Heart right ventricle (tissue), 16 donors: ENCODE measurements around the gene PC. TPM values are rescaled to one million over a fixed set of nuclear protein-coding genes. Genes with fewer than 3 reads are reported as not detected.
A peak's percentile ranks its signal among the peaks of the same experiment; 100 is the strongest.

Experiments
- ATAC-seq, 8 donors: fragments of 200-7000 bp; cut with Tn5 transposase; one replicate each; pipeline ENCODE4 v1.9.1; 2020; ENCODE audit warnings: mild to moderate bottlenecking in 8 of 8, moderate library complexity in 8 of 8, moderate number of reproducible peaks in 1 of 8
- DNase-seq, 2 donors: peaks; one replicate each; pipeline ENCODE4 v3.0.0-alpha.2; 2020
- H3K27ac ChIP-seq, 10 donors: fragments of 200-600 bp; sonication (generic) in 2 of 10; one replicate each; pipeline versions ENCODE4 v1.5.0 to v1.8.0; 2020 to 2022; ENCODE audit warnings: mild to moderate bottlenecking in 3 of 10
- H3K27me3 ChIP-seq, 7 donors: fragments of 200-600 bp; one replicate each; pipeline ENCODE4 v1.8.0; 2021 to 2022; ENCODE audit warnings: mild to moderate bottlenecking in 2 of 7
- H3K36me3 ChIP-seq, 9 donors: fragments of 200-600 bp; sonication (generic) in 1 of 9; one replicate each; pipeline versions ENCODE4 v1.5.0 to v1.8.0; 2020 to 2022; ENCODE audit warnings: mild to moderate bottlenecking in 2 of 9
- H3K4me1 ChIP-seq, 9 donors: fragments of 200-600 bp; sonication (generic) in 1 of 9; one replicate each; pipeline versions ENCODE4 v1.5.0 to v1.8.0; 2020 to 2022; ENCODE audit warnings: mild to moderate bottlenecking in 4 of 9
- H3K4me3 ChIP-seq, 10 donors: fragments of 200-600 bp; sonication (generic) in 2 of 10; one replicate each; pipeline versions ENCODE4 v1.5.0 to v1.8.0; 2020 to 2022; ENCODE audit warnings: mild to moderate bottlenecking in 7 of 10, moderate library complexity in 2 of 10
- H3K9me3 ChIP-seq, 11 donors: fragments of 200-600 bp in 10 of 11; sonication (generic) in 2 of 11; one replicate each; pipeline versions ENCODE4 v1.5.0 to v1.8.0; 2013 to 2022; ENCODE audit warnings: mild to moderate bottlenecking in 2 of 11, control low read depth in 1 of 11, moderate library complexity in 1 of 11
- WGBS, 2 donors: extraction: QIAGEN DNeasy Blood & Tissue Kit; methylation state at CpG; one replicate each; pipeline ENCODE4 v1.1.7; 2013; ENCODE audit warnings: inconsistent platforms in 1 of 2; 5-methylcytosine and 5-hydroxymethylcytosine counted together
- intact Hi-C, 10 donors: fragments of 100-400 bp; cut with DNase I; formaldehyde crosslinking; loops; one replicate each; pipeline versions ENCODE4 v1.11.1 to v1.14.2; 2022
- polyA plus RNA-seq, 2 donors: library from polyadenylated mRNA; stranded (reverse); fragments of 200-250 nt; gene quantifications; one replicate each; pipeline ENCODE4 v1.2.3, GENCODE V29; 2013
- total RNA-seq, 10 donors: library from RNA; stranded (reverse); fragmentation: NEBNext Ultra II Directional in 3 of 10; extraction: Animal tissue kit (Norgen Biotek cat#: 25700) in 3 of 10; gene quantifications; one replicate each; pipeline versions ENCODE4 v1.2.1 to v1.2.4, GENCODE V29; 2021 to 2023
- TF ChIP-seq, protein P1 (sequence below), 9 donors: fragments of 200-600 bp; sonication (generic) in 2 of 9; IDR thresholded peaks; one replicate each; pipeline versions ENCODE4 v1.5.0 to v1.8.0; 2021 to 2022; ENCODE audit warnings: antibody characterized with exemption in 9 of 9, mild to moderate bottlenecking in 5 of 9, moderate library complexity in 1 of 9
- donor health status: Arrhythmogenic right ventricular cardiomyopathy.
- donor health status: ischemic (EF 13 %, LVEDD 7.1; RV severe dilation, severe dysfunction).
- donor health status: healthy with polysubstance abuse.
- donor health status: DM: no; HTN: yes; CAD: no.
- donor health status: DM: no; HTN: no; CAD: no.
- donor health status: ischemic (EF 25% LVEDD 6.9; RV normal size, moderate dysfunction).
- donor health status: ischemic (EF 25% LVEDD 5.7; RV mildly dilated, moderate dysfunction).
- donor health status: healthy.
- donor health status: DM: yes; HTN: yes; CAD: no.
- donor health status: Ischemic cardiomyopathy.
- donor health status: ischemic (EF 35%, LVEDD 5.7; RV mildly dilated, moderate dysfunction).
- donor health status: nonischemic (EF 11% LVEDD 7.7; RV severe dilation, severe dysfunction).
- donor health status: DM: yes; HTN: yes; CAD: no.
- donor health status: PGD.
- donor health status: ischemic (EF 29% LVEDD 5.4; RV normal size, mild dysfunction).
- donor health status: nonischemic (EF 23%, LVEDD 6.1; RV moderate dilation, normal function).

The PC gene
- total and polyA plus RNA-seq, 12 donors: 6.8 to 26.0 (median 11.2) TPM

DNA sequence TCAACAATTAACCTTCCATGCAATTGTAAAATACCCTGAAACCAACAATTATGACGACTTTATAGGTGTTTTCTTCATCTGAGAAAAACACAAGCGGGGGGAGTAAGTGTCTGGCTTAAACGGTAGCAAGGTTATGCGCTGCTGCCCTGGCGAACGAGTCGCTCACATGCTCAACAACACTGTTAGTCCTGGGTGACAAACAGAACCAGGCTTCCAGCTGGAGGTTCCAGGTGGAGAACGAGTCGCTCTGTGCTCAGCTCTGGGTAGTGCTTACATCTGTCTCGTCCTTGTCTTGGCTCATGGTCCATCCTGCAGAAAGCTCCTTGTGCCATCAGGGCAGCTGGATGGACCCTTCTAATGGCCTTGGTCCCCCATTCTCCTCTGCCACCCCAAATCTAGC lies 48.2 kb downstream of the PC start:
- ATAC-seq (no peak), DNase-seq (no peak)
- peaks cover 0 to 13% (median 0%) of the 10 kb centered on the region in 9 donors for H3K4me1 ChIP-seq
- WGBS, 2 donors: 92 to 93% methylated on average over 10 of the region's 10 CpGs
- H3K36me3 ChIP-seq: no peaks in the 10 kb centered on the region
- H3K9me3 ChIP-seq: no peaks in the 10 kb centered on the region
- TF ChIP-seq, protein P1, sequence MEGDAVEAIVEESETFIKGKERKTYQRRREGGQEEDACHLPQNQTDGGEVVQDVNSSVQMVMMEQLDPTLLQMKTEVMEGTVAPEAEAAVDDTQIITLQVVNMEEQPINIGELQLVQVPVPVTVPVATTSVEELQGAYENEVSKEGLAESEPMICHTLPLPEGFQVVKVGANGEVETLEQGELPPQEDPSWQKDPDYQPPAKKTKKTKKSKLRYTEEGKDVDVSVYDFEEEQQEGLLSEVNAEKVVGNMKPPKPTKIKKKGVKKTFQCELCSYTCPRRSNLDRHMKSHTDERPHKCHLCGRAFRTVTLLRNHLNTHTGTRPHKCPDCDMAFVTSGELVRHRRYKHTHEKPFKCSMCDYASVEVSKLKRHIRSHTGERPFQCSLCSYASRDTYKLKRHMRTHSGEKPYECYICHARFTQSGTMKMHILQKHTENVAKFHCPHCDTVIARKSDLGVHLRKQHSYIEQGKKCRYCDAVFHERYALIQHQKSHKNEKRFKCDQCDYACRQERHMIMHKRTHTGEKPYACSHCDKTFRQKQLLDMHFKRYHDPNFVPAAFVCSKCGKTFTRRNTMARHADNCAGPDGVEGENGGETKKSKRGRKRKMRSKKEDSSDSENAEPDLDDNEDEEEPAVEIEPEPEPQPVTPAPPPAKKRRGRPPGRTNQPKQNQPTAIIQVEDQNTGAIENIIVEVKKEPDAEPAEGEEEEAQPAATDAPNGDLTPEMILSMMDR (IDR thresholded peaks at IDR 0.05): no peak
- intact Hi-C loops: no loop called here
- no peak overlapping the region for H3K4me3 ChIP-seq
- no peaks in the 10 kb centered on the region for H3K27me3 ChIP-seq
- H3K27ac ChIP-seq: no peak overlapping the region

DNA sequence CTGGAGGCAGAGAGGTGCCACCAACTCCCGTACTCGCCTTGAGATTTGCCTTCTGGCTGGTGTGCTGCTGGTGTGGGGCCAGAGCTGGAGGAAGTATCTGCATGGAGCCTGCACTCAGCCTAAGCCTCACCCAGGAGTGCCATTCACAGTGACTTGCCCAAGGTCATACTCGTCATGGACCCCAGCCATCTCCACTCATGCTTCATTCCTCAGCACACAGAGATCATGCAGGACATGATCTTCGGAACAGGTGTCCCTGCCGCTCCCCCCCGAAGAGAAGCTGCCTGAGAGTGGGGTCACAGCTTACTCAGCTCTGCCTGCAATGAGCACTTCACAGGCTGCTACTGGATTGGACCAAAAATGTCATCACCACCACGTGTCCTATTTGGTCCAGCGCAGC lies 49.0 kb downstream of the PC start:
- DNase-seq (no peak), ATAC-seq (no peak)
- Histone ChIP-seq H3K27me3 (no peaks in the 10 kb centered on the region), H3K36me3 (no peaks in the 10 kb centered on the region), H3K9me3 (no peaks in the 10 kb centered on the region), H3K4me1 (peaks cover 0 to 13% (median 0%) of the 10 kb centered on the region in 9 donors), H3K4me3 (no peak overlapping the region), H3K27ac (no peak overlapping the region)
- TF ChIP-seq, protein P1 (IDR thresholded peaks at IDR 0.05): no peak
- intact Hi-C loops: no loop called here
- WGBS, 2 donors: 92 to 94% methylated on average over 8 of the region's 8 CpGs

DNA sequence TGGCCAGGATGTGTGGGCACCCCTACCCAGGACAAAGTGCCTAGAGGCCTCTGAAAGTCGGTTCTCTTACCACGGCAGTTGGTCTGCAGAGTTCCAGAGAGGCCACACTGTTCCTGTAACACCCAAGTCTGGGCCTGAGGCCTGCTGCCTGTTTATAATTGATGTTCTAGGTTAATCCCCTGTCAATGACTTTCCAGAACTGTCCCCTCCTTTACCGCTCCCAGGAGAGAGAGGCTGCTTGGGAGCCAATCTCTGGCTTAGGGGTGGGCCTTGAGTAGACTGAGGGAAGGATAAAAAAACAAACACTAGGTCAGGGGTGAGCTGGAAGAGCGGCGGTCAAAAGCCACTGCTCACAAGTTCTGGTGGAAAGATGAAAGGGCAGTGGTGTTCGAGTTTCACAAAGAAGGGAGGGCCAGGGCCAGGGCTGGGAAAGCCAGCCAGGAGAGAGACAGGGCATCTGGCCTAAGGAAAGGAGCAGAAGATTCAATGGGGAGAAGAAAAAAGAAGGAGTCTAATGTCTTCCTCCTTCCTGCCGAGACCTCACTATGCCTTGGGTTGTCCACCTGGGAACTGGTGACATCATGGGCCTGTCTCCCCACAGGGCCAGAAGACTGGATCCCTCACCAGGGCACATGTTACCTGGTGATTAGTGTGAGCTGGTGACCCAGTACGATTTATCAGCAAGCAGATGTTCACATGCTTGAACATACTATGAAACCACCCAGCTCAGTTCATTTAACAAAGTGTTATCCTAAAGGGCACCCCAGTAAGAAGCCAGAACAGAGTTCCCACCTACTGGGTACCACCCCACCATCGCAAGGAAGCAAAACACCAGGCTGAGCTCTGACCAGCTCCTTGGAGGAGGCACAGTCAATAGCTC lies 50.2 kb downstream of the PC start:
- ATAC-seq: peak in 7 of 8 donors; percentile 24 to 64 (median 56)
- no peak overlapping the region for H3K27ac ChIP-seq
- DNase-seq: no peak
- H3K4me3 ChIP-seq: no peak overlapping the region
- no peaks in the 10 kb centered on the region for H3K27me3 ChIP-seq
- intact Hi-C loops: no loop called here
- 83 to 84% methylated on average over 9 of the region's 9 CpGs for WGBS, 2 donors
- TF ChIP-seq, protein P1 (IDR thresholded peaks at IDR 0.05): no peak
- H3K36me3 ChIP-seq: no peaks in the 10 kb centered on the region
- H3K4me1 ChIP-seq: peaks cover 0 to 13% (median 0%) of the 10 kb centered on the region in 9 donors
- no peaks in the 10 kb centered on the region for H3K9me3 ChIP-seq

DNA sequence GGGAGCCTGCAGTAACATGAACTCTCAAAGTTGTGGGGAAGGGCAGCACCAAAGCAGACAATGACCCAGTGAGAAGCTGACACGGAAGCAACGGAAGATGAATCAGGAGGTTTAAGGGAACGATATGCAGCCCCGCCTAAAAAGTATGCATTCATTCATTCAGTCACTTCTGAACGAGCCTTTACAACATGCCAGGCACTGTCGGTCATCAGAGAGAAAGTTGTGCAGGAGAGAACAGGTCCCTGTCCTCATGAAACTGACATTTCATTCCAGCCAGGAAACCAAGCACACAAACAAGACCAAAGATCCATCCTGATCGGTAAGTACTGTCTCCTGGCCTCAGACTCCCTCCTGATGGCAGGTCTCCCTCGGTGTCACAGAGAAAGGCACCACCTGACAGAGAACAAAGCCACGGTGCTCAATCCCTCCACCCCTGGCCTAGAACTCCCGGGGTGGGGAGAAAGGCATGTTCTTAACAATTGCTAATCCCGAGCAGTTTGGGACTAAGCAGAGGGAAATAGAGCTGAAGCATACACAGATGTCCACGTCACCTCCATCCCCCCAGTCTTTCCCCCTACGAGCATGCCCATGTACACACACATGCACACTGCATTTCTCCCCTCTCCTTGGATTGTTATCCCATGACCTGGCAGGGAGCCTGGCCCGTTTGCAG lies 52.0 kb downstream of the PC start:
- TF ChIP-seq, protein P1 (IDR thresholded peaks at IDR 0.05): no peak
- intact Hi-C loops: no loop called here
- H3K4me1 ChIP-seq: peaks cover 0 to 13% (median 0%) of the 10 kb centered on the region in 9 donors
- DNase-seq: no peak
- no peaks in the 10 kb centered on the region for H3K9me3 ChIP-seq
- 65 to 67% methylated on average over 14 of the region's 14 CpGs for WGBS, 2 donors
- no peak overlapping the region for H3K4me3 ChIP-seq
- H3K36me3 ChIP-seq: no peaks in the 10 kb centered on the region
- ATAC-seq: peak in 1 of 8 donors; percentile 25
- H3K27ac ChIP-seq: no peak overlapping the region
- H3K27me3 ChIP-seq: no peaks in the 10 kb centered on the region
